Ishikawa (cell line): ENCODE data around the gene NDC80.

Experiments
- CEBPB ChIP-seq: IDR thresholded peaks from 2 replicates; pipeline ENCODE4 v1.6.1; 2012
- CREB1 ChIP-seq: IDR thresholded peaks from 2 replicates; pipeline ENCODE4 v1.6.1; 2012; ENCODE audit warnings: low read depth
- EGR1 ChIP-seq: IDR thresholded peaks from 2 replicates; pipeline ENCODE4 v1.6.1; 2012
- EP300 ChIP-seq: IDR thresholded peaks from 2 replicates; pipeline ENCODE4 v1.6.1; 2012; ENCODE audit warnings: borderline replicate concordance
- FOXM1 ChIP-seq: IDR thresholded peaks from 2 replicates; pipeline ENCODE4 v1.6.1; 2012; ENCODE audit warnings: low read depth, borderline replicate concordance
- MAX ChIP-seq: IDR thresholded peaks from 2 replicates; pipeline ENCODE4 v1.6.1; 2012
- NFIC ChIP-seq: IDR thresholded peaks from 2 replicates; pipeline ENCODE4 v1.6.1; 2012
- RAD21 ChIP-seq: IDR thresholded peaks from 2 replicates; pipeline ENCODE4 v1.6.1; 2012; ENCODE audit warnings: low read depth
- REST ChIP-seq: IDR thresholded peaks from 2 replicates; pipeline ENCODE4 v1.6.1; 2012; ENCODE audit warnings: low read depth, mild to moderate bottlenecking
- TAF1 ChIP-seq: IDR thresholded peaks from 2 replicates; pipeline ENCODE4 v1.6.1; 2012; ENCODE audit warnings: low read depth, mild to moderate bottlenecking
- TCF12 ChIP-seq: IDR thresholded peaks from 2 replicates; pipeline ENCODE4 v1.6.1; 2012; ENCODE audit warnings: low read depth
- TEAD4 ChIP-seq: IDR thresholded peaks from 2 replicates; pipeline ENCODE4 v1.6.1; 2012
- USF1 ChIP-seq: IDR thresholded peaks from 2 replicates; pipeline ENCODE4 v1.6.1; 2012
- YY1 ChIP-seq: IDR thresholded peaks from 2 replicates; pipeline ENCODE4 v1.6.1; 2012; ENCODE audit warnings: low read depth
- ZBTB7A ChIP-seq: IDR thresholded peaks from 2 replicates; pipeline ENCODE4 v1.6.1; 2012; ENCODE audit warnings: low read depth

Gene NDC80

GRCh38 chr18:2609604-2610003 is 38.2 kb downstream of the NDC80 start:
- TF ChIP-seq MAX (no peak), REST (no peak), CEBPB (no peak), YY1 (no peak), TAF1 (no peak), EP300 (no peak), FOXM1 (no peak), NFIC (no peak), EGR1 (no peak)

- no peak for TF ChIP-seq YY1
- TF ChIP-seq TCF12: no peak
- no peak for TF ChIP-seq FOXM1
- no peak for TF ChIP-seq TEAD4
- no peak for TF ChIP-seq CREB1
- no peak for TF ChIP-seq EGR1
- TF ChIP-seq REST: no peak
- TF ChIP-seq CEBPB: no peak
- TF ChIP-seq ZBTB7A: no peak
- no peak for TF ChIP-seq TAF1
- no peak for TF ChIP-seq USF1
- TF ChIP-seq MAX: no peak
These were observed 39.2 kb downstream of the NDC80 start for GRCh38 chr18:2610549-2610948.

- TF ChIP-seq EGR1: no peak
- TF ChIP-seq CEBPB: no peak
- no peak for TF ChIP-seq MAX
- no peak for TF ChIP-seq NFIC
- no peak for TF ChIP-seq TCF12
- TF ChIP-seq EP300: no peak
- no peak for TF ChIP-seq RAD21
- no peak for TF ChIP-seq FOXM1
- TF ChIP-seq TEAD4: no peak
- TF ChIP-seq REST: no peak
- TF ChIP-seq CREB1: no peak
- TF ChIP-seq USF1: no peak
These were observed 41.6 kb downstream of the NDC80 start for GRCh38 chr18:2612996-2613395.

GRCh38 chr18:2617401-2617998 is 46.1 kb downstream of the NDC80 start:
- TF ChIP-seq USF1 (no peak), TEAD4 (no peak)

- no peak for TF ChIP-seq ZBTB7A
- TF ChIP-seq MAX: no peak
- TF ChIP-seq CREB1: no peak
- no peak for TF ChIP-seq EP300
- TF ChIP-seq EGR1: no peak
- no peak for TF ChIP-seq FOXM1
- TF ChIP-seq NFIC: no peak
- TF ChIP-seq REST: no peak
These were observed 46.7 kb downstream of the NDC80 start for GRCh38 chr18:2618009-2618408.
